Tibial nerve (tissue), 3 donors: ENCODE results near the gene ZCCHC7.

Source experiments
- CTCF ChIP-seq, 5 experiments: fragments of 200-600 bp in 3 of 5; fragments of 450-650 bp in 2 of 5; sonication (generic) in 3 of 5; IDR thresholded peaks; one replicate each; pipeline ENCODE4 v1.5.1; 2016 to 2019; ENCODE audit warnings: antibody characterized with exemption in 5 of 5, mild to moderate bottlenecking in 3 of 5, moderate library complexity in 2 of 5
- POLR2A ChIP-seq, 2 donors: fragments of 450-650 bp; IDR thresholded peaks; one replicate each; pipeline ENCODE4 v1.6.1; 2017; ENCODE audit warnings: antibody characterized with exemption in 2 of 2, mild to moderate bottlenecking in 2 of 2, moderate library complexity in 2 of 2

GRCh38 chr9:37292896-37293295, 172.5 kb downstream of the ZCCHC7 start:
- no peak for TF ChIP-seq POLR2A (IDR thresholded peaks at IDR 0.05)
- TF ChIP-seq CTCF (IDR thresholded peaks at IDR 0.05), result no peak
